ENCODE results near the gene PCSK5. TPM values are rescaled to one million over a fixed set of nuclear protein-coding genes. Genes with fewer than 3 reads are reported as not detected.

PCSK5 gene
- total RNA-seq, 1 experiment from 2014 or later: 6.9 TPM

- TF ChIP-seq ZBTB33 (IDR thresholded peaks at IDR 0.05; ENCODE audit: extremely low read depth, insufficient replicate concordance, low read length): no peak
- no peak for TF ChIP-seq POLR2AphosphoS5 (IDR thresholded peaks at IDR 0.05; ENCODE audit: low read depth, low read length)
- no peak for TF ChIP-seq EGR1 (IDR thresholded peaks at IDR 0.05; ENCODE audit: low read depth)
- TF ChIP-seq TCF7L2 (IDR thresholded peaks at IDR 0.05; ENCODE audit: borderline replicate concordance, extremely low read depth, insufficient read depth, insufficient read length): no peak
- TF ChIP-seq EZH2phosphoT487 (IDR thresholded peaks at IDR 0.05; ENCODE audit: borderline replicate concordance): no peak
These were observed 111.0 kb downstream of the PCSK5 start (continued) for GRCh38 chr9:76001459-76001858.

DNA sequence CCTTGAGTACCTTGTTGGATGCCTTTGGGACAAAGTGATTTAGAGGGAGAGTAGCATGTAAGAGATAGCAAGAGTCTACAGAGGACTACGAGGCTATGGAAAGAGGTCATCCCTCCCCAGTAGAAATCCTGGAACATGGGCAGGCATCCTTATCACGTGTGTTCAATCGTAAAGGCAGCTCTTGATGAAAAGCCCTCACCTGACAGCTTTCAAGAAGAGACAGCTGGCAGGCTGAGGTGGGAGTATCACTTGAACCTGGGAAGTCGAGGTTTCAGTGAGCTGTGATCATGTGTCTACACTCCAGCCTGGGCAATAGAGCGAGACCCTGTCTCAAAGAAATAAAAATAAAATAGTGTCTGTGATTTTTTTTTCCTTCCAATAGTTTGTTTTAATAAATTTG is 112.6 kb downstream of the PCSK5 start:
- Histone ChIP-seq H3K4me3 (replicated peaks in 1 of 2; ENCODE audit: low read depth in 1 of 2, low read length in 2 of 2) (no peak overlapping the region), H3K79me2 (ENCODE audit: insufficient read depth, low read length) (no peaks in the 10 kb centered on the region), H3K9ac (ENCODE audit: low read length) (no peak overlapping the region), H3K36me3 (ENCODE audit: control insufficient read depth in 1 of 2, insufficient read depth in 2 of 2, low read length in 2 of 2) (no peaks in the 10 kb centered on the region), H2AFZ (ENCODE audit: low read depth, low read length, poor library complexity, severe bottlenecking) (no peak overlapping the region), H3K27ac (ENCODE audit: low read depth, low read length) (no peak overlapping the region), H3K9me3 (ENCODE audit: control insufficient read depth in 1 of 2, insufficient read depth in 1 of 2, low read depth in 1 of 2, low read length in 2 of 2) (no peaks in the 10 kb centered on the region), H3K27me3 (ENCODE audit: insufficient read depth, low read length) (no peaks in the 10 kb centered on the region), H3K9me2 (ENCODE audit: insufficient read depth) (no peaks in the 10 kb centered on the region), H3K4me2 (ENCODE audit: low read length) (no peak overlapping the region), H3K4me1 (ENCODE audit: control insufficient read depth in 1 of 2, insufficient read depth in 2 of 2, low read length in 2 of 2) (no peaks in the 10 kb centered on the region), H4K20me1 (ENCODE audit: insufficient read depth) (no peaks in the 10 kb centered on the region)
- ChIA-PET CTCF (no interaction called here), POLR2A (no interaction called here), RAD21 (ENCODE audit: low non-redundant PET in 1 of 2, low total read pairs in 2 of 2, uncharacterized antibody in 2 of 2, unreplicated experiment in 2 of 2) (no interaction called here)
- DNase-seq (ENCODE audit: low read depth, low spot score) (no peak), ATAC-seq (no peak)
- BruUV-seq (replicated peaks): no TSS peak
- intact Hi-C loops (cut with micrococcal nuclease): no loop called here
- TF ChIP-seq FOSL1 (IDR thresholded peaks at IDR 0.05; ENCODE audit: low read depth) (no peak), JUND (IDR thresholded peaks at IDR 0.05) (no peak)
